ENCODE measurements around the gene CDKAL1.

CDKAL1 gene

GRCh38 chr6:20933057-20933788 lies 399.0 kb downstream of the CDKAL1 start:
- no peak for DNase-seq

GRCh38 chr6:20936949-20937348 lies 402.7 kb downstream of the CDKAL1 start:
- DNase-seq: no peak

GRCh38 chr6:20939161-20939775 lies 405.0 kb downstream of the CDKAL1 start:
- no peak for DNase-seq

GRCh38 chr6:20943040-20943627 lies 408.9 kb downstream of the CDKAL1 start:
- no peak for DNase-seq

GRCh38 chr6:20943922-20944321 lies 409.7 kb downstream of the CDKAL1 start:
- no peak for DNase-seq

GRCh38 chr6:20946022-20946421 lies 411.8 kb downstream of the CDKAL1 start:
- peak; percentile 17 for DNase-seq

GRCh38 chr6:20946890-20947289 lies 412.6 kb downstream of the CDKAL1 start:
- no peak for DNase-seq

GRCh38 chr6:20947977-20948376 lies 413.7 kb downstream of the CDKAL1 start:
- DNase-seq: no peak

- no peak for DNase-seq
Measured at GRCh38 chr6:20948556-20948955, 414.3 kb downstream of the CDKAL1 start.

GRCh38 chr6:20949138-20949537 lies 414.9 kb downstream of the CDKAL1 start:
- DNase-seq: no peak

- DNase-seq: no peak
Measured at GRCh38 chr6:20952699-20953474, 418.6 kb downstream of the CDKAL1 start.

GRCh38 chr6:20954315-20954714 lies 420.1 kb downstream of the CDKAL1 start:
- DNase-seq: no peak

- DNase-seq: no peak
Measured at GRCh38 chr6:20955131-20955530, 420.9 kb downstream of the CDKAL1 start.

- DNase-seq: no peak
Measured at GRCh38 chr6:20955751-20956150, 421.5 kb downstream of the CDKAL1 start.

GRCh38 chr6:20960067-20960466 lies 425.8 kb downstream of the CDKAL1 start:
- DNase-seq: no peak

GRCh38 chr6:20965276-20965675 lies 431.0 kb downstream of the CDKAL1 start:
- no peak for DNase-seq

- no peak for DNase-seq
Measured at GRCh38 chr6:20965915-20966314, 431.7 kb downstream of the CDKAL1 start.

- no peak for DNase-seq
Measured at GRCh38 chr6:20969551-20969950, 435.3 kb downstream of the CDKAL1 start.

GRCh38 chr6:20976391-20976918 lies 442.2 kb downstream of the CDKAL1 start:
- DNase-seq: no peak

GRCh38 chr6:20978151-20978614 lies 443.9 kb downstream of the CDKAL1 start:
- DNase-seq: no peak

GRCh38 chr6:20979076-20979475 lies 444.8 kb downstream of the CDKAL1 start:
- no peak for DNase-seq

GRCh38 chr6:20983961-20984360 lies 449.7 kb downstream of the CDKAL1 start:
- no peak for DNase-seq

- no peak for DNase-seq
Measured at GRCh38 chr6:20985821-20986220, 451.6 kb downstream of the CDKAL1 start.
